Activated T-helper 17 cell treated with anti-CD3 and anti-CD28 coated beads, Interleukin-2, amount 50 U/mL, for 72 hours (primary cell): ENCODE results near the gene CPPED1. TPM values are rescaled to one million over a fixed set of nuclear protein-coding genes. Genes with fewer than 3 reads are reported as not detected.
"Not testable (repeated sequence)": the region's sequence is repeated elsewhere in the genome, so short reads cannot be mapped to it uniquely, and the experiment has no call there.

Experiments used
- ATAC-seq: fragments of 150-1000 bp; cut with Tn5 transposase; replicated peaks from 2 replicates; pipeline ENCODE4 v1.10.0; 2021; ENCODE audit warnings: mild to moderate bottlenecking, moderate library complexity
- H3K27ac Mint-ChIP-seq: one replicate; pipeline ENCODE4 v1.8.0; 2022; ENCODE audit warnings: mixed read lengths
- H3K27me3 Mint-ChIP-seq: one replicate; pipeline ENCODE4 v1.8.0; 2022; ENCODE audit warnings: mixed read lengths
- H3K36me3 Mint-ChIP-seq: one replicate; pipeline ENCODE4 v1.8.0; 2022; ENCODE audit warnings: low read depth, mild to moderate bottlenecking, mixed read lengths
- H3K4me1 Mint-ChIP-seq: one replicate; pipeline ENCODE4 v1.8.0; 2022; ENCODE audit warnings: mixed read lengths
- H3K4me3 Mint-ChIP-seq: one replicate; pipeline ENCODE4 v1.8.0; 2022; ENCODE audit warnings: mild to moderate bottlenecking, mixed read lengths
- H3K9me3 Mint-ChIP-seq: one replicate; pipeline ENCODE4 v1.8.0; 2022; ENCODE audit warnings: mixed read lengths
- total RNA-seq, 2 donors: library from RNA; stranded (reverse); gene quantifications; one replicate each; pipeline ENCODE4 v1.2.3, GENCODE V29; 2022

CPPED1 gene
- total RNA-seq, 2 donors from 2014 or later, result 27.5 to 44.5 TPM

GRCh38 chr16:12766853-12767252, 36.8 kb downstream of the CPPED1 start:
- Mint-ChIP-seq H3K9me3 (no peaks in the 10 kb centered on the region), H3K36me3 (no peaks in the 10 kb centered on the region), H3K4me3 (no peak overlapping the region), H3K27me3 (no peaks in the 10 kb centered on the region), H3K27ac (no peak overlapping the region), H3K4me1 (peaks cover 5% of the 10 kb centered on the region)
- no peak for ATAC-seq

- not testable (repeated sequence) for ATAC-seq, H3K27ac Mint-ChIP-seq, H3K4me1 Mint-ChIP-seq, H3K9me3 Mint-ChIP-seq, H3K36me3 Mint-ChIP-seq, H3K27me3 Mint-ChIP-seq, H3K4me3 Mint-ChIP-seq
Measured at GRCh38 chr16:12766208-12766607, 37.5 kb downstream of the CPPED1 start.

GRCh38 chr16:12764813-12765488, 38.7 kb downstream of the CPPED1 start:
- H3K27ac Mint-ChIP-seq, result no peak overlapping the region
- ATAC-seq, result no peak
- no peaks in the 10 kb centered on the region for H3K36me3 Mint-ChIP-seq
- H3K27me3 Mint-ChIP-seq, result no peaks in the 10 kb centered on the region
- H3K4me3 Mint-ChIP-seq, result no peak overlapping the region
- peaks cover 5% of the 10 kb centered on the region for H3K4me1 Mint-ChIP-seq
- no peaks in the 10 kb centered on the region for H3K9me3 Mint-ChIP-seq

- no peaks in the 10 kb centered on the region for H3K27me3 Mint-ChIP-seq
- H3K9me3 Mint-ChIP-seq, result no peaks in the 10 kb centered on the region
- ATAC-seq, result no peak
- no peak overlapping the region for H3K4me3 Mint-ChIP-seq
- H3K27ac Mint-ChIP-seq, result no peak overlapping the region
- peaks cover 5% of the 10 kb centered on the region for H3K4me1 Mint-ChIP-seq
- H3K36me3 Mint-ChIP-seq, result no peaks in the 10 kb centered on the region
Measured at GRCh38 chr16:12763517-12763916, 40.2 kb downstream of the CPPED1 start.

GRCh38 chr16:12760819-12761611, 42.7 kb downstream of the CPPED1 start:
- no peaks in the 10 kb centered on the region for H3K27me3 Mint-ChIP-seq
- no peak overlapping the region for H3K4me3 Mint-ChIP-seq
- no peak for ATAC-seq
- no peaks in the 10 kb centered on the region for H3K9me3 Mint-ChIP-seq
- H3K36me3 Mint-ChIP-seq, result no peaks in the 10 kb centered on the region
- H3K27ac Mint-ChIP-seq, result no peak overlapping the region
- no peaks in the 10 kb centered on the region for H3K4me1 Mint-ChIP-seq

GRCh38 chr16:12758670-12759558, 44.8 kb downstream of the CPPED1 start:
- peaks cover under 1% of the 10 kb centered on the region for H3K4me1 Mint-ChIP-seq
- H3K27me3 Mint-ChIP-seq, result no peaks in the 10 kb centered on the region
- no peak for ATAC-seq
- H3K27ac Mint-ChIP-seq, result no peak overlapping the region
- H3K9me3 Mint-ChIP-seq, result no peaks in the 10 kb centered on the region
- H3K4me3 Mint-ChIP-seq, result no peak overlapping the region
- no peaks in the 10 kb centered on the region for H3K36me3 Mint-ChIP-seq

- peaks cover 8% of the 10 kb centered on the region for H3K4me1 Mint-ChIP-seq
- no peaks in the 10 kb centered on the region for H3K36me3 Mint-ChIP-seq
- no peaks in the 10 kb centered on the region for H3K27me3 Mint-ChIP-seq
- no peak overlapping the region for H3K27ac Mint-ChIP-seq
- no peak for ATAC-seq
- H3K4me3 Mint-ChIP-seq, result no peak overlapping the region
- H3K9me3 Mint-ChIP-seq, result no peaks in the 10 kb centered on the region
Measured at GRCh38 chr16:12758031-12758669, 45.5 kb downstream of the CPPED1 start.

- Mint-ChIP-seq H3K4me1 (peaks cover 12% of the 10 kb centered on the region), H3K9me3 (no peaks in the 10 kb centered on the region), H3K27me3 (no peaks in the 10 kb centered on the region), H3K36me3 (no peaks in the 10 kb centered on the region), H3K27ac (no peak overlapping the region), H3K4me3 (no peak overlapping the region)
- ATAC-seq, result no peak
Measured at GRCh38 chr16:12757546-12757945, 46.1 kb downstream of the CPPED1 start.

- no peak overlapping the region for H3K27ac Mint-ChIP-seq
- no peak for ATAC-seq
- H3K9me3 Mint-ChIP-seq, result no peaks in the 10 kb centered on the region
- H3K27me3 Mint-ChIP-seq, result no peaks in the 10 kb centered on the region
- H3K36me3 Mint-ChIP-seq, result peaks cover 5% of the 10 kb centered on the region
- peaks cover 33% of the 10 kb centered on the region for H3K4me1 Mint-ChIP-seq
- no peak overlapping the region for H3K4me3 Mint-ChIP-seq
Measured at GRCh38 chr16:12754824-12755543, 48.7 kb downstream of the CPPED1 start.

- H3K4me1 Mint-ChIP-seq, result peaks cover 42% of the 10 kb centered on the region
- H3K27me3 Mint-ChIP-seq, result no peaks in the 10 kb centered on the region
- ATAC-seq, result no peak
- H3K9me3 Mint-ChIP-seq, result no peaks in the 10 kb centered on the region
- peak overlapping the region; percentile 56 for H3K4me3 Mint-ChIP-seq
- peak overlapping the region; percentile 79 for H3K27ac Mint-ChIP-seq
- H3K36me3 Mint-ChIP-seq, result peaks cover 14% of the 10 kb centered on the region
Measured at GRCh38 chr16:12753203-12754023, 50.3 kb downstream of the CPPED1 start.

GRCh38 chr16:12752159-12752558, 51.5 kb downstream of the CPPED1 start:
- Mint-ChIP-seq H3K36me3 (peaks cover 14% of the 10 kb centered on the region), H3K27ac (peak overlapping the region; percentile 73), H3K4me3 (peak overlapping the region; percentile 76), H3K27me3 (no peaks in the 10 kb centered on the region), H3K9me3 (no peaks in the 10 kb centered on the region), H3K4me1 (peaks cover 42% of the 10 kb centered on the region)
- no peak for ATAC-seq

- Mint-ChIP-seq H3K27me3 (no peaks in the 10 kb centered on the region), H3K9me3 (peaks cover 3% of the 10 kb centered on the region), H3K27ac (peak overlapping the region; percentile 94), H3K4me1 (peaks cover 46% of the 10 kb centered on the region), H3K4me3 (peak overlapping the region; percentile 76), H3K36me3 (peaks cover 18% of the 10 kb centered on the region)
- ATAC-seq, result peak; percentile 45
Measured at GRCh38 chr16:12750554-12750918, 53.2 kb downstream of the CPPED1 start.

GRCh38 chr16:12749076-12749475, 54.6 kb downstream of the CPPED1 start:
- H3K4me1 Mint-ChIP-seq, result peaks cover 46% of the 10 kb centered on the region
- H3K27ac Mint-ChIP-seq, result peak overlapping the region; percentile 94
- no peaks in the 10 kb centered on the region for H3K27me3 Mint-ChIP-seq
- H3K36me3 Mint-ChIP-seq, result peaks cover 22% of the 10 kb centered on the region
- H3K4me3 Mint-ChIP-seq, result peak overlapping the region; percentile 76
- ATAC-seq, result no peak
- H3K9me3 Mint-ChIP-seq, result peaks cover 13% of the 10 kb centered on the region
